Hematopoietic multipotent progenitor cell treated with erythropoietin and hydrocortisone succinate and interleukin-3 and kit ligand, for 6 days (in vitro differentiated cells): ENCODE data around the gene PPP2R5C.
"Not testable (repeated sequence)": the region's sequence is repeated elsewhere in the genome, so short reads cannot be mapped to it uniquely, and the experiment has no call there.

Experiments used
- DNase-seq: peaks from one replicate; pipeline ENCODE4 v3.0.0-alpha.2; 2015

PPP2R5C gene

DNA sequence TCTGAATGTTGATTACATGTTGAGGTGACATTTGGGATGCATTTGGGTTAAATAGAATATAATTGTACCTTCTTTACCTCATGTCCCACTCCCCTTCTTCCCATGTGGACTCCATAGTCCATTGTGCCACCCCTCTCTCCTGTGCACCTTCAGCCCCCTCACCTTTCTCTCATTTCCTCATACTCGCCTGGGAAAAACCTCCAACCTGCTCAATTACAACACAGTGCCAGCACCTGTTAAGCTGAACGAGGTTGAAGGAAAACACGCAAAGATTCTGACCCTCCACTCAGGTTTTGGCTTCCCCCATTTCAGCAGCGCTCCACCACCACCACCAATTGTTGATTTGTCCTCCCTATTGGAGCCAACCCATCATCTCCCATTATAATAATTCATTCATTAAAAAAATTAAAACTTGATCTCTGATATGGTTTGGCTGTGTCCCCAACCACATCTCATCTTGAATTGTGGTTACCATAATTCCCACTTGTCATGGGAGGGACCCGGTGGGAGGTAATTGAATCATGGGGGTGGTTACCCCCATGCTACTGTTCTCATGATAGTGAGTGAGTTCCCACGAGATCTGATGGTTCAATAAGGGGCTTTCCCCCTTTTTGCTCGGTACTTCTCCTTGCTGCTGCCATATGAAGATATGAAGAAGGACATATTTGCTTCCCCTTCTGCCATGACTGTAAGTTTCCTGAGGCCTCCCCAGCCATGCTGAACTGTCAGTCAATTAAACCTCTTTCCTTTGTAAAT is 33.7 kb upstream of the PPP2R5C start:
- DNase-seq, result no peak

DNA sequence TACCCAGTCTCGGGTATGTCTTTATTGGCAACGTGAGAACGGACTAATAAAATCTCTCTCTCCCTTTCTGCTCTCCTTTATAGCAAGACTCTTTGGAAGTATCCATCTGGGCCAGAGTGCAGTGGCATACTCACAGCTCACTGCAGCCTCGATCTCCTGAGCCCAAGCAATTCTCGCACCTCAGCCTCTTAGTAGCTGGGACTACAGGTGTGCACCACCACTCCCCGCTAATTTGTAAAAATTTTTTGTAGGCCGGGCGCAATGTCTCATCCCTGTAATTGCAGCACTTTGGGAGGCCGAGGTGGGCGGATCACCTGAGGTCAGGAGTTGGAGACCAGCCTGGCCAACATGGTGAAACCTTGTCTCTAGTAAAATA is 33.2 kb upstream of the PPP2R5C start:
- no peak for DNase-seq

DNA sequence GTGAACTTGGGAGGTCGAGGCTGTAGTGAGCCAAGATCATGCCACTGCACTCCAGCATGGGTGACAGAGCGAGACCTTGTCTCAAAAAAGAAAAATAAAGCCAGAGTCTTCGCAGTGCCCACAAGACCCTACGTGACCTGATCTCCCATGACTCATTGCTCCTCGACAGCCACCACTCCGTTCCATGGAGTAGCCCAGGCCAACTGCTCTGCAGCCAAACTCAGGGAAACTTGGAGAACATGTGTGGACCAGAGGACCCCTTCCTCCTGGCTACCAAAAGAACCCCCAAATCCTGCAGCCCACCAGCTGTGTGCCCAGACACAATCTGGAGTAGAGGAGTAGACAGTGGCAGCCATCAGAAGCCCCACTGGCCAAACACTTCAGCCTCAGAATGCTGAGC is 32.1 kb upstream of the PPP2R5C start:
- DNase-seq, result no peak

DNA sequence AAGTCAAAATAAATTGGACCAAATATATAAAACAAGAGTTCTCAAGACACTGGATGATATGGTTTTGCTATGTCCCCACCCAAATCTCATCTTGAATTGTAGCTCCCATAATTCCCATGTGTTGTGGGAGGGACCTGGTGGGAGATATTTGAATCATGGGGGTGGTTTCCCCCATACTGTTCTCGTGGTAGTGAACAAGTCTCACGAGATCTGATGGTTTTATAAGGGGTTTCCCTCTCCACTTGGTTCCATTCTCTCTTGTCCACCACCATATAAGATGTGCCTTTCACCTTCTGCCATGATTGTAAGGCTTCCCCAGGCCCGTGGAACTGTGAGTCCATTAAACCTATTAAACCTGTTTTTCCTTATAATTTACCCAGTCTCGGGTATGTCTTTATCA is 31.4 kb upstream of the PPP2R5C start:
- not testable (repeated sequence) for DNase-seq

DNA sequence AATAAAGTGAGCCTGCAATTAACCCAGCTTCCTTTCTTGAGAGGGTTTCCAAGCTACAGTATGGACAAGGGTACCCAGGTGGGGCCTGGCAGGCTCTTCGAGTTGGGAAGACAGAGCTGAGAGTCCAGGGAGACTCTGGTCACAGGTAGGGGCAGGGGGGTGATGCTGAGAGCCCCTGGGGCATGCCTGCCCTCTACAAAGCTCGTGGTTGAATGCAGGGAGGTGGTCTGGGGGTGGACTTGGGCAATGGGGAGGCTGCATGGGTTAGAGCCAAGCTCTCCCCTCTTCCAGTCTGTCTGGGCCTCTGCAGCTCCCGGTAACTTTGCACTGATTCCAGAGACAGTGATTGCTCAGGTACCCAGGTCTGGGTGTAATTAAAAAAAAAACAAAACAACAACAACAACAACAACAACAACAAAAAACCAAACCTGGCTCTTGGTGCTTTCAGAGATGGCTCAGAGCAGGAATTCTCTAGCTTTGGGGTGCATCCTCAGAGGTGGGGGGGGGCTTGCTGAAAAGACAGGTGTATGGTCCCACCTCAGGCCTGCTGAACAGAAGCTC is 30.8 kb upstream of the PPP2R5C start:
- no peak for DNase-seq

DNA sequence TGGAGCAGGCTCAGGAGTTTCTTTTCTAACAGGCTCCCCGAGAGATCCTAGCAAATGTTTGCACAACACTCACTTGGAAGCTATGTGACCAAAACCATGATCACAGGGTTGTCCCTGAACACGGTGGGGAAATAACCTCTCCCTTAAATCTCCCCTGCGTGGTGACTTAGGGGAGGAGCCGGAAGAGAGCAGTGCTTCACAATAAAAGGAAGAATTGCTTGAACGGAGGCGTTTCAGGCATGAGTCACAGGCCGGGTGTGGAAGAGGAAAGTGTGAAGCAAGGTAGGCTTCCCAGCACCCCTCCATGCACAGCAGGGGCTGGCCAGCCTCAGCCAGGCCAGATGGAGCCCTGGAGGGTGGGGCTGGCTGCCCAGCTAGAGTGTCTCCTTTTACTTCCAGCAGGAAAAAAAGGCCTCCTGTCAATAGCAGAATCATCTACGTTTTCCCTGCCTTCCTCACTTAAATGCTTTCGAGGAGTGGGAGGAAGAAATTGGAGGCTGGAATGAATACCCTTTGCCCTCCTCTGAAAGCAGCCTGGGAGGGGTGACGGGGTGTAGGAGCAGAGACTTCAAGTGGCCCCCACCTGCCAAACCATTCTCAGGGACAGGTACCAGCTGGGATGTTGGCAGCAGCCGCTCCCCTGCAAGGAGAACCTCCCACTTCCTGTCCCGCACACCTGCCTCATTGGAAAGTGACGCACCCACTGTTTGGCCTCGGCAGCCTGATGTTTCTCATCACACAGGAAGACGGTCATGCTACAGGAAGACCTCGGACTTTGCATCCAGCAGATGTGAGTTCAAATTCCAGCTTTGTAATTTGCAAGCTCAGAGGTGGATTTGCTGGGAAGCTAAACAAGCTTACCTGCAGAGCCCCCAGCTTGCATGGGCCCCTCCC is 30.1 kb upstream of the PPP2R5C start:
- DNase-seq, result peak; percentile 58

DNA sequence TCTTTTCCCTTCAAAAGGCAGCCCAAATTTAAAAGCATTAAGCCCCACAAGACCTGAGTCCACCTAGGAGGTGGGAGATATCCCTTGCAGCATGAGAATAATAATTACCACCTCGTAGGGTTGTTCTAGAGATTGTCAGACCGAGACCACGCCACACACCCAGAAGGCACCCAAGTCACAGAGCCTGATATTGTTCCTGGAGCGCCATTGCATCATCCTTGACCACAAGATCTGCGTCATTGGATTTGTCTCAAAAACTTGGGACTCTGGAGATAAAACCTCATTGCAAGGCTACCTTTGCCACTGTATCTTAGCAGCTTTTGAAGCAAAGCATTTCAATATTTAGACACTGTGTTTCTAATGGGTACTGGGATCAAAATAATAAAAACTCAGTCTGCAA is 29.4 kb upstream of the PPP2R5C start:
- no peak for DNase-seq

DNA sequence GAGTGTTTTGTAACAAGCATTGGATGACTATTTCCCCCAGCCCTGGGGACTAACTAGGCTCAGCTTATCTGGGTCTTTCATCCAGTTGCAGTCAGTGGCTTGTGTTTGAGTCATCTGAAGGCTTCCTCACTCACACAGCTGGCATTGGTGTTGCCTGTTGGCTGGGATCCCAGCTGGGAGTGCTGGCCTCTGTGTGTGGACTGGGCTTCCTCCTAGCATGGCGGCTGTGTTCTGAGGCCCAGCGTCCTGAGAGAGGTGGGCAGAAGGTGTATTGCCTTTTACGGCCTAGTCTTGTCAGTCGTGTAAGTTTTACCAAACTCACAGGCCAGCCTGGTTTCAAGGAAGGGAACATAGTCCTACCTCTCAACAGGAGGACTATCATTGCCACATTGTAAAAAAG is 28.3 kb upstream of the PPP2R5C start:
- peak; percentile 26 for DNase-seq

DNA sequence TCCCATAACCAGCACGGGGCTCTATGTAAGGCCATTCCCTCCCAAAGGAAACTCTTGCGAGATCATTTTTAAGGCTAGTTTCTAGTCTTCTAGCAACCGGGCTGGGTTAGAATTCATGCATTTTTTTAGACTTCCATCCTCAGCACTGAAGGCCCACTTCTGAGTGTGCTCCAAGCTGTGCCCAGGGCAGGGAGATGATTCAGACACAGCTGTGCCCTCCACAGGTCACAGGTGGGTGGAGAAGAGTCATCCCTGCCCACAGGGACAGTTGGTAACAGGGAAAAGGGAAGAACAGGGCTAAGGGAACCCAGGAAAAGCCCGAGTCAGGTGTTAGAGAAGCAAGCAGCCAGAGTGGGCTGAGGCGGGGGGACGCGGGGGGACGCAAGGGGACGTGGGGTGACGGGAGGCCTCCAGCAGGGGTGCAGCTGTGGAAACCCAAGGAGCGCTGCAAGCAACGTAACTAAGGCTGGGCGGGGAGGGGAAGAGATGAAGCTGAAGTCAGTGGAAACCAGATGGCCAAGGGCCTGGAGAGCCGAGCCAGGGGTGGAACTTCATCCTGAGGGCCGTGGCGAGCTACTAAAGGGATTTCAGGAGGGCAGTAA is 27.2 kb upstream of the PPP2R5C start:
- no peak for DNase-seq

DNA sequence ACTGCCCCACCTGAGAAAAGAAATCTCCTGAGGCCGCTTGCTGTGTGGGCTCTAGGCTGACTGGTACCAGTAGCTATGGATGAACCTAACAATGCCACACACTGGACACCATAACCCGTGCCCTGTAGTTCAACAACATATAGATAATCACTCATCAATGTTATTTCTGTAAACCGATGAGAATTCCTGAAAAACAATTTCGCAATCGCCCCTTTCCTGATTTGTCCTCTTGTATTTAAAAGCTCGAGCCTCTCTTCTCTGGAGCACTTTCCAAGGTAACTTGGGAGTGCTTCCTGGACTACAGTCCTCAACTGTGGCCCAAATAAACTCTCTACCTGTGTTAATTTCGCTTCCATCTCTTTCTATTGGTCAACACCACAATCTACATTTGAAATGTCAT is 26.1 kb upstream of the PPP2R5C start:
- DNase-seq, result no peak

DNA sequence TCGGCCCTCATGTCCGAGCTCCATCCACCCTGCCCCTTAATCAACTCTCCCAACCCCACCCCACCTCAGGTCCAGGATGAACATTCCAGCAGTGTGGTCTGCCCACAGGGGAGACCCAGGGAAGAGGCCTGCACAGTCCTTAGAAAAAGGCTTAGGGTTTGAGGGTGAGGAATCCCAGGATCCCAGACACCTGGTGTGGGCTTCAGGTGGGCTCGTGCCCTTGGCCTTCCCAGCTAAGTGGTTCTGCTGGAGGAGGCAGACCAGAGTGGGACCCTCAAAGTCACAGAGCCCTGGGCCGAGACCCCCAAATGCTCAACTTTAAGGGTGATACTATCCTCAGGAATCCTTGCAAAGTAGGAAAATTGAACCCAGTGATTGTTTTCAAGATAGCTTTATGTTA is 25.4 kb upstream of the PPP2R5C start:
- no peak for DNase-seq

DNA sequence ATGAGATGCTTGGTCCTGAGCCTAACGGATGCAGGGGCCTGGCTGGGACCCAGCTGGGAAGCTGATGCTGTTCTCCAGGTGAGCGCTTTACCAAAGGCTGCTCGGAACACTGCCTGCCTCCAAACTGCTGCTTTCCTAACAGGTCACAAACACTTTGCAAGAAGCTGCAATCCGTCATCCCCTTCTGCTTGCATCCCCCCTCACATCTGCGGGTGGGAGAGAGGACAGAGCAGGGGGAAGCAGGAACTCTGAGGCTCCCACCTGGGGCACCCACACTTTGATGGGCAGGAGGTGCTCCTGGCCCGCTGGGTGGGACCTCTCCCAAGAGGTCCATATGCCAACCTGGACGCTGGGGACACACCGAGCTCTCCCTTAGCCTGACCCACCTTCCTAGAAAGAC is 24.9 kb upstream of the PPP2R5C start:
- DNase-seq, result no peak

DNA sequence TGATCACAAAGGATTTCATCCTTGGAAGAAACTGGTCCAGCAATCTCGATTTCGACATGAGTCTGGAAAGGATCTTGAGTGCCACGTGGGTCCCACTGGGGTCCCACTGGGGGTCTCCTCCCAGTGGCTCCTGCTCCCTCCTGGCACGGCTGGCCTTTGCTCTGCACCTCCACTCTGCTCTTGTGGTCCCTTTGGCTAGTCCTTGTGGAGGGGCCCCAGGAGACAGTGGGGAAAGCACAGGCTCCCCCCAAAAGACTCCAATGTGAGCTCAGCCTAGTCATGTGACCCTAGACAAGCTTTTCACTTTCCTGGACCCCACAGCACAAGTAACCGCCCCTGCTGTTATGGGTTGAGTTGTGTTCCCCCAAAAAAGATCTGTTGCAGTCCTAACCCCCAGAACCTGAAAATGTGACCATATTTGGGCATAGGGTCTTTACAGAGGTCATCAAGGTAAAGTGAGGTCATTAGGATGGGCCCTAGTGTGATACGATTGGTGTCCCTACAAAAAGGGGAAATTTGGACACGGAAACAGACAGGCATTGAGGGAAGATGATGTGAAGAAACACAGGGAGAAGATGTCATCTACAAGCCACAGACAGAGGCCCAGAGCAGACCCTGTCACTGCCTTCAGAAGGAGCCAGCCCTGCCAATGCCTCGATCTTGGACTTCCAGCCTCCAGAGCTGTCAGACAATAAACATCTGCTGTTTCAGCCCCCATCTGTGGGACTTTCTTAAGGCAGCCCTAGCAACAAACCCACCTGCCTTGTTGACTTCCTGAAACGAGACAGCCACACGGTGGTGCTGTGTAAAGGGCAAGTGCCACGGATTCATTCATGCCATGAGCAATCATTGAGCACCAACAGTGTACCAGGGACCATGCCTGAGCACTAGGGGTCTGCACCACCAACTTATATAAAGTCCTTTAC is 23.8 kb upstream of the PPP2R5C start:
- DNase-seq, result peak; percentile 27

DNA sequence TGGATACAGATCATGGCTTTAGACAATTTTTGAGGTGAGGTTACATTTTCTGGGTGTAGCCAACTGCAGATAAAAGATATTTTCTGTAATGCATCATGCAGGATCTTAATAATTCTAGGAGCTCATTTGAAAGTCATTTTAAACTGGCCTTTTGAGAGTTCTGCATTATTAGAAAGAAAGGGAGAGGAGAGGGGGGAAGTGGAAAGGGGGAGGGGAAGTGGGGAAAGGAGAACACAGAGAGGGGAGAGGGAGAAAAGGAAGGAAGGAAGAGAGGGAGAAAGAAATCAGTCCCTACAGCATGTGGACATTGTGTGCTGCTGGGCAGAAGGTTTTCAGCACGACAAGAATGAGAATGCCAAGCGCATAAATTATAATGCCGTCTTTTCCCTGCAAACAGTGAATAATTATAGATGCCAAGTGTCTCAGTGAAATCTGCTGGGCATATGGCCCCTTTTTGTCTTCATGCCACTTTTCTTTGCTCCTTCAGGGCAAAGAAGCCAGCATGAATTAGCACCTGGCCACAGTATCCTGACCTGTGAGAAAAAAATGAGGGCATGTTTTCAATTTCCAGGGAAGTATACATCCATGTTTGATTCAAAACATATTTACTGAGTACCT is 22.7 kb upstream of the PPP2R5C start:
- DNase-seq, result no peak

DNA sequence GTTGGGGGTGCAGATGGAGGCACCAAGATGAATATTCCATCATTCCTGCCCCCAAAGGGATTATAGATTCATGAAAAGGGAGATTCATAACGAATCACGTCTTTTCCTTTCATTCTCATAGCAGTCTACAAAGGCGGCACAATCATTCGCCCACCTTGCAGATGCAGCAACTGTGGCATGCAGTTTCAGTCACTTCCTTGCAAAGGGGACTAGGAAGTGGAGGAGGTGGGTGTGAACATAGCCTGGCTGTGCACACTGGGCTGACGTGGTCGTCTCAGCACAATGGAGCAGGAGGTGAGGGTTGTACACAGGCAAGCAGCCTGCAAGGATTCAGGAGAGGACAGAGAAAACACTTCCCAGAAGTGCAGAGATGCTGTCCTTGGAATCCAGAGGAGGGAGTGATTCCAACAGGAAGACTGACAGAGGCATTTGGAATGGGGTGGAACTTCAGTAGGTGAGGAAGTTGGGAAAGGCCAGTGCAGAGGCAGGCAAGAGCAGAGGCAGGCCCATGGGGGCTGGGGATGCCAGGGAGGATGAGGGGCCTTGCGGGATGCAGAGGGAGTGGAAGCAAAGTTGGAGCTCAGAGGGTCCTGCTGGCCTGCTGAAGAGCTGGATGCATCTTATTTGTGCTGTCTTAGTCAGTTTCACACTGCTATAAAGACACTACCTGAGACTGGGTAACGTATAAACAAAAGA is 21.9 kb upstream of the PPP2R5C start:
- no peak for DNase-seq

DNA sequence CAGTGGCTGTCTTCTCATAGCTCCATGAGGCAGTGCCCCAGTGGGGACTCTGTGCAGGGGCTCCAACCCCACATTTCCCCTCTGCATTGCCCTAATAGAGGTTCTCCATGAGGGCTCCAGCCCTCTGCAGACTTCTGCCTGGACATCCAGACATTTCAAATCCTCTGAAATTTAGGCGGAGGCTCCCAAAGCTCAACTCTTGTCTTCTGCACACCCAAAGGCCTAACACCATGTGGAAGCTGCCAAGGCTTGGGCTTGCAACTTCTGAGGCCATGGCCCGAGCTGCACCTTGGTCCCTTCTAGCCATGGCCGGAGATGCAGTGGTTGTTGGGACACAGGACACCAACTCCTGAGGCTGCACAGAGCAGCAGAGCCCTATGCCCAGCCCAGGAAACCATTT is 20.5 kb upstream of the PPP2R5C start:
- DNase-seq, result no peak

DNA sequence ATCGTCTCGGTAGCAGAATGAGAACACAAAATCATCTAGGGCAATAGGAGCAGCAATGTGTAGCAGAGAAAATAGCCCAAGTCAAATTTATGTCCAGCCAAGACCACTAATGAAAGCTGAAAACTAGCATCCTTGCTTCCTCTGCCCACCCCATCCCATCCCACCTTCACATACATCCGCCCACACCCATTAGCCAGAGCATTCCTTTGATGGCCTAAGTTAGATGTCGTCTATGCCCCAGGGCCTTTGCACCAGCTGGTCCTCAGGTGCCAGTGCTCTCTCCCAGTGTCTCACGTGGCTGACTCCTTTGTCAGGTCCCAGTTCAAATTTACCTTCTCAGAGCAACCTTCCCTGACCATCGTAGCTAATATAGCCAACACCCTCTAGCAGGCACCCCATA is 17.8 kb upstream of the PPP2R5C start:
- no peak for DNase-seq

DNA sequence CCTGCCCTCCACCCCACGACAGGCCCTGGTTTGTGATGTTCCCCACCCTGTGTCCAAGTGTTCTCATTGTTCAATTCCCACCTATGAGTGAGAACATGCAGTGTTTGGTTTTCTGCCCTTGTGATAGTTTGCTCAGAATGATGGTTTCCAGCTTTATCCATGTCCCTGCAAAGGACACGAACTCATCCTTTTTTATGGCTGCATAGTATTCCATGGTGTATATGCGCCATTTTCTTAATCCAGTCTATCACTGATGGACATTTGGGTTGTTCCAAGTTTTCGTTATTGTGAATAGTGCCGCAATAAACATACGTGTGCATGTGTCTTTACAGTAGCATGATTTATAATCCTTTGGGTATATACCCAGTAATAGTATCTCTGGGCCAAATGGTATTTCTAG is 17.1 kb upstream of the PPP2R5C start:
- DNase-seq, result not testable (repeated sequence)

DNA sequence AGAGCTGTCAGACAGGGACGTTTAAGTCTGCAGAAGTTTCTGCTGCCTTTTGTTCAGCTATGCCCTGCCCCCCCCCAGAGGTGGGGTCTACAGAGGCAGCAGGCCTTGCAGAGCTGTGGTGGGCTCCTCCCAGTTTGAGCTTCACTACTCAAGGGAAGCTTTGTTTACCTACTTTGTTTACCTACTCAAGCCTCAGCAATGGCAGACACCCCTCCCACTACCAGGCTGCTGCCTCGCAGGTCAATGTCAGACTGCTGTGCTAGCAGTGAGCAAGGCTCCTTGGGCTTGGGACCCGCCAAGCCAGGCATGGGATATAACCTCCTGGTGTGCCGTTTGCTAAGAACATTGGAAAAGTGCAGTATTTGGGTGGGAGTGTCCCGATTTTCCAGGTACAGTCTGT is 11.8 kb upstream of the PPP2R5C start:
- DNase-seq, result not testable (repeated sequence)

DNA sequence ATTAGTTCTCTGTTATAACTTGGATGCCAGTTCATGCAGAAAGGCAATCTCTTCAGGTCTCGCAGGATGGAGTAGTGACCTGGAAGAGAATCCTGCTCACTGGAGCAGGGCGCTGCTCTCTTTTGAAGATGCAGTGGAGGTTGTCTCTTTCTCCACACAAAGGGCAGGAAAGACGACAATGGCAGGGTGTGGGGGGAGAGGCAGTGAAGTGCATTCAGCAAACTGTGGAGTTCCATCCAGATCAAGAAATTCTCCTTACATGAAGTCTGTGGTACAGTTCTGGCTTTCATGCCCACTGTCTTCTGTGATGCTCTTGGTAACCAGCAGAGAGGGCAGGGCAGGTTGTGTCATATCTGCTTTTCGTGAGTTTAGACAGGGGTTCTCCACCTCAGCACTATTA is 6.6 kb upstream of the PPP2R5C start:
- DNase-seq, result no peak

DNA sequence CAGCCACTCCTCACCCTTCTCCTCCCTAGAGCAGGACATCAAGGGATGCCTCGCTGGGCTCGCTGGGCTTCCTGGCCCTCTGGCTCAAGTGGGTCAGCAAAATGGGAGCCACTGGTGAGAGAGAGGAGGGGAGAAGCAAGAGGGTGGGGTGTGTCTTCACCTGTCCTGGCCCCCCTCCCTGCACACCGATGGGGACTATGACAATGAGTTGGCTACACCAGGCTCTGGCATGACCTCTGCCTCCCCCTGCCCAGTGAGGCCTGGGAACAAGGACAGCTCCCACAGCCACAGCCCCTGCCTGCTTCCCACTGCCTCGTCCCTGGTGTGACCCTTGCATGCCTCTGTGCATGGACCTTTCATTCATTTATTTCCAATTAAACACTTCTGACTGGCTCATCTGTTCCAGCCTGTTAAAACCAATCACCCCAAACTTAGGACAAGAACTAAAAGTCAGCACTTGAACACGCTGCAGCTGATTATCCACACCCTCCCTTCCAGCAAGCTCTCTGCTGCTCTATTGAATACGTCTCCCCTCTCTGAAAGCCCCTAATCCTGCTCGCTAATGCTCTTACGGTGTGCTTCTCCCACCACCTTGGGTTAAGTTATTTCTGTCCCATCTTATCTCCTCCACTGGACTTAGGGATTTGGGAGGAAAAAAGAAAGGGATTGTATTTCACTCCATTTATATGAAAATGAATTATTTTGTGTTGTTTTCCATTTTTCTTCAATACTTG is 5.8 kb upstream of the PPP2R5C start:
- DNase-seq, result no peak
